SHP77 treated with DMSO at 0.1 percent for 48 hours (cell line): ENCODE measurements around the gene TMEFF2.

Source experiments
- DNase-seq: peaks from one replicate; lab custom pipeline; 2025; lab: John Stamatoyannopoulos, UW

Gene TMEFF2

DNA sequence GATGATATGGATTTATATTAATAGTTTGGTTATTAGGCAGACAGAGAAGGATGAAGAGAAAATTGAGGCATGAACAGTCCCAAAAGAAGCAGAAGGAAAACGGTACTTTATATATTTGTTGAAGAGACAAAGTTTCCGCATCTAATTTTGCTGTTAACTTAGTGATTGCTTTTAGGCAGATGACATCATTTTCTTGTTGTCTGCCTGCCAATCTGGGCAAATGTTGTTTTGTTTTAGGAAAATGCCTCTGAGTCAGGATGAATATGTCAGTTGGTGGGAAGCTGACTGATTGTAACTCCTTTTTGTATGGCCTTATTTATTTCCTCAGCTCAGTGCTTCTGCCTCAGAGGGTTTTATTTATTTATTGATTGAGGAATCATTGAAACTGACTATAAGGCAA lies 295.3 kb downstream of the TMEFF2 start:
- no peak for DNase-seq
